Measurements from ENCODE around the gene TSPAN18.

Gene TSPAN18

GRCh38 chr11:44699497-44700408, 27.0 kb upstream of the TSPAN18 start:
- in situ Hi-C loops (cut with HindIII; ENCODE audit: low sequenced_read_pairs) = no loop called here
- no peak overlapping the region for H3K4me3 ChIP-seq (ENCODE audit: low read depth, low read length)
- no peak for DNase-seq (ENCODE audit: low read depth)
- TF ChIP-seq CTCF (IDR thresholded peaks at IDR 0.05; ENCODE audit: low read depth, low read length, missing control alignments) = no peak

- no peak for DNase-seq (ENCODE audit: low read depth)
- in situ Hi-C loops (cut with HindIII; ENCODE audit: low sequenced_read_pairs) = no loop called here
- no peak for TF ChIP-seq CTCF (IDR thresholded peaks at IDR 0.05; ENCODE audit: low read depth, low read length, missing control alignments)
- no peak overlapping the region for H3K4me3 ChIP-seq (ENCODE audit: low read depth, low read length)
These were observed 25.5 kb upstream of the TSPAN18 start for GRCh38 chr11:44701276-44701675.

- in situ Hi-C loops (cut with HindIII; ENCODE audit: low sequenced_read_pairs) = no loop called here
These were observed 23.9 kb upstream of the TSPAN18 start for GRCh38 chr11:44702889-44703288.

GRCh38 chr11:44707094-44707493, 19.7 kb upstream of the TSPAN18 start:
- no peak for TF ChIP-seq CTCF (IDR thresholded peaks at IDR 0.05; ENCODE audit: low read depth, low read length, missing control alignments)
- no peak for DNase-seq (ENCODE audit: low read depth)
- in situ Hi-C loops (cut with HindIII; ENCODE audit: low sequenced_read_pairs) = no loop called here
- H3K4me3 ChIP-seq (ENCODE audit: low read depth, low read length) = no peak overlapping the region

More at GRCh38 chr11:44702889-44703288, 23.9 kb upstream of the TSPAN18 start:
- no peak overlapping the region for H3K4me3 ChIP-seq (ENCODE audit: low read depth, low read length)
- no peak for TF ChIP-seq CTCF (IDR thresholded peaks at IDR 0.05; ENCODE audit: low read depth, low read length, missing control alignments)
- DNase-seq (ENCODE audit: low read depth) = no peak

- in situ Hi-C loops (cut with HindIII; ENCODE audit: low sequenced_read_pairs) = no loop called here
These were observed 18.8 kb upstream of the TSPAN18 start for GRCh38 chr11:44708009-44708408.

More at GRCh38 chr11:44708009-44708408, 18.8 kb upstream of the TSPAN18 start:
- no peak overlapping the region for H3K4me3 ChIP-seq (ENCODE audit: low read depth, low read length)
- no peak for TF ChIP-seq CTCF (IDR thresholded peaks at IDR 0.05; ENCODE audit: low read depth, low read length, missing control alignments)
- DNase-seq (ENCODE audit: low read depth) = no peak
